HG03064 (cell line): Measurements from ENCODE around the gene SERINC4.
"Not testable (repeated sequence)": the region's sequence is repeated elsewhere in the genome, so short reads cannot be mapped to it uniquely, and the experiment has no call there.

Experiments used
- ATAC-seq: cut with Tn5 transposase; IDR thresholded peaks from one replicate; pipeline ENCODE4 v1.9.1; 2021; ENCODE audit warnings: low read depth; ENCODE audit not compliant: unreplicated experiment

The SERINC4 gene

GRCh38 chr15:43799945-43800285 lies at the start of gene SERINC4:
Gene SERINC4 (minus strand): TSS chr15:43800220. CDS start chr15:43799986, 234 bp downstream.
- no peak for ATAC-seq

- ATAC-seq = no peak
These were observed 45.4 kb upstream of the SERINC4 start for GRCh38 chr15:43845421-43845820.

GRCh38 chr15:43832485-43832884 lies 32.5 kb upstream of the SERINC4 start:
- not testable (repeated sequence) for ATAC-seq

- ATAC-seq = not testable (repeated sequence)
These were observed 31.6 kb upstream of the SERINC4 start for GRCh38 chr15:43831519-43832052.

GRCh38 chr15:43830691-43831275 lies 30.8 kb upstream of the SERINC4 start:
- not testable (repeated sequence) for ATAC-seq

DNA sequence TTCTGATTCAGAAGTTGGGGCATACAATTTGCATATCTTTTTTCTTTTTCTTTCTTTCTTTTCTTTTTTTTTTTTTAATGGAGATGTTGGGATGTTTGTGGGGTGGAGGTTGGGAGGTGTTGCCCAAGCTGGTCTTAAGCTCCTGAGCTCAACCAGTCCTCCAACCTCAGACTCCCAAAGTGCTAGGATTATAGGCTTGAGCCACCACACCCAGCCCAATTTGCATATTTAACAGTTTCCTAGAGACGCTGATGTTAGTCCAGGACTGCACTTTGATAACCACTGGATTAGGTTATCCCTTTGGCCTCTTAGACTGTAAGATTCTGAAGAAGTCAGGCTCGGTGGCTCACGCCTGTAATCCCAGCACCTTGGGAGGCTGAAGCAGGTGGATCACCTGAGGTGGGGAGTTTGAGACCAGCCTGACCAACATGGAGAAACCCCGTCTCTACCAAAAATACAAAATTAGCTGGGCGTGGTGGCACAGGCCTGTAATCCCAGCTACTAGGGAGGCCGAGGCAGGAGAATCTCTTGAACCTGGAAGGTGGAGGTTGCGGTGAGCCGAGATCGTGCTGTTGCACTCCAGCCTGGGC lies 30.0 kb upstream of the SERINC4 start:
- ATAC-seq = not testable (repeated sequence)

DNA sequence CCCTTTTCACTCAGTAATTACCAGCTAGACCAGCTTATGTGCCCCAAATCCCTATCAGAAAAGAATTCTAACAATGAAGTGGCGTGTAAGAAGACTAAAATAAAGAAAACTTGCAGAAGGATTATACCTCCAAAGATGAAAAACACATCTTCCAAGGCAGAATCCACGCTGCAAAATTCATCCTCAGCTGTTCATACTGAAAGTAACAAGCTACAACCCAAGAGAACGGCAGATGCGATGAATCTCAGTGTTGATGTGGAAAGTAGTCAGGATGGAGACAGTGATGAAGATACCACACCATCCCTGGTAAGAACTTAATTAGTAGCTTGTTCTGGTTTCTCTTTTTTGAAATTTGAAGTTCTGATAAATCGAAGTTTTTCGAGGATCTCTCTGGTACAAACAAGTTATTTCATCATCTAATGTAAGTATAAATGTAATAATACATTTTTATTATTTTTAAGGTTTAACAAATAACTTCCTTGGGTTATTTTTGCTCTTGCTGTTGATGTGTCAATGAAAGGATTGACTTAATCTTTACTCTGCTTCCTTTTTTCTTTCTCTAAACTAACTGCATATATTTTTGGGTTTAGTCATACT lies 28.1 kb upstream of the SERINC4 start:
- no peak for ATAC-seq

DNA sequence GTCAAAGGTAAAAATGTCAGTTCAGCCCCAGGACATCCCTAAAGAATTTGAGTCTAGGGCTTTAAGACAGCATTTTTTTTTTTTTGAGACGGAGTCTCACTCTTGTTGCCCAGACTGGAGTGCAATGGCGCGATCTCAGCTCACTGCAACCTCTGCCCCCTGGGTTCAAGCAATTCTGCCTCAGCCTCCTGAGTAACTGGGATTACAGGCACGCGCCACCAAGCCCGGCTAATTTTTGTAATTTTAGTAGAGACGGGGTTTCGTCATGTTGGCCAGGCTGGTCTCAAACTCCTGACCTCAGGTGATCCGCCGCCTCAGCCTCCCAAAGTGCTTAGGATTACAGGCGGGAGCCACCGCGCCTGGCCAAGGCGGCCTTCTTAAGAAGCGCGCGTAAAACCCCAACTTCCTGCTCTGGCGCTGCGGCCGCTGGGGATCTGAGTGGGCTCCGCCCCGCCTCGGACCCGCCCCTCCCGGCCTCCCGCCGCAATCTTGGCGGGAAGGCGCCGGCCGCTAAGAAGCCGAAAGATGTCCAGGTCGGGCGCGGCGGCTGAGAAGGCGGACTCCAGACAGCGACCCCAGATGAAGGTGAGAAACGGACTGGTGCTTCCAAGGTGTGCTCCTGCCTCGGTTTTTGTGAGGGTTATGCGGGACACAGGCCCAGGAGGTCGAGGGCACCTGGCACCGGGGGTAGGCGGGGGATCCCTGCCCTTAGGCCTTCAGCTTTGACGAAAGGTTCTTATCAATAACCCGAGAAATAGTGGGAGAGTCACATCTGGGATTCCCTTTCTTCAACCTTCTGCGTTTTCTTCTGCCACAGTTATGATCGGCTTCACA lies 26.7 kb upstream of the SERINC4 start, which contains the start of gene WDR76:
WDR76 (plus strand) TSS at position 495 of the 834 bp plus-strand sequence; CDS start at position 526, 31 bp downstream.
- ATAC-seq = peak; percentile 46

GRCh38 chr15:43826029-43826507 lies 26.0 kb upstream of the SERINC4 start:
- ATAC-seq = no peak

DNA sequence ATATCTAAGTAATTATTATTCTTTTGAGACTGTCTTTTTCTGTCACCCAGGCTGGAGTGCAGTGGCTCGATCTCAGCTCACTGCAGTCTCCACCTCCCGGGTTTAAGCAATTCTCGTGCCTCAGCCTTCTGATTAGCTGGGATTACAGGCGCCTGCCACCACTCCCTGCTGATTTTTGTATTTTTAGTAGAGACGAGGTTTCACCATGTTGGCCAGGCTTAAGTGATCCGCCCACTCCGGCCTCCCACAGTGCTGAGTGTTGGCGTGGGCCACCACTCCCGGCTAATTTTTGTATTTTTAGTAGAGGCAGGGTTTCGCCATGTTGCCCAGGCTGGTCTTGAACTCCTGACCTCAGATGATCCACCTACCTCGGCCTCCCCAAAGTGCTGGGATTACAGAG lies 25.3 kb upstream of the SERINC4 start:
- ATAC-seq = not testable (repeated sequence)

DNA sequence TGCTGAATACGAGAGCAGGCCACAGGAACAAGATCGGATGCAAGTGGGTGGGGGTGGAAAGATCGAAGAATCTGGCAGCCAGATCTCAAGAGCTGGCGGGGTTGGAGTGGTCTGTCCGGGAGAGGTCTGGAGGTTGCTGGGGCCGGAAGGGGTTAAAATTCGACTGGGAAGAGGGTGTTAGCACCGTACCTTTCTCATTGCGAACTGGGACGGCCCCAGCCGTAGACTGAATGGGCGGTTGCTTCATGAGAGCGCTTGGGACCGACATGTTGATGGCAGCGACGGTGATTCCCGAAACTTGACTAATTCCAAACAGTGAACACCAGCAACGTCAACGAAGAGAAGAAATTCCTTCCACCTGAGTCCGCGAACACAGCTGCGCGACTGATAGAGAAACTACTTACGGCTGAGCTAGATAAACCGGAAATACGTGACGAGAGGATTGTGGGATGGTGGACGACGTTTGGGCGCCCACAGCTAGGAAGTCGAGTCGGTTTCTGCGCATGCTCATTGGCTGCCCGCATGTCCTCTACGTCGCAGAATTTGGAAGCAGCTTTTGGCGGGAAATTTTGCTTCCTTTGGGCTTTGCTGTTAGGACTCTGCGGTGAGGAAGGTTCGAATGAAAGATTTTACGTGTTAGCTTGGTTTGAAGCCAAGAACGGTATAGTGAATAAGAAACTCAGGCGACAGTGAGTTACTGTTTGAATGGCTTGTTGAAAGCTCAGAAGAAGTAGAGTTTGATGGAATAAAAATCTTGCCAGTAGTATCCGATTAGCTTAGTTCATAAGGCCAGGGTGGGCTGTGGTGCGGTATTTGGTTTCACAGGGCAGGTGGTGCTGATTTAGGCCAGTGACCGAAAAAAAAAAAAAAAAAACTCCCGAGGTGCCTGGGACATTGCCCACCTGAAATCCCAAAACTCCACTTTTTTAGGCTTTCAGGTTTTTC lies 24.6 kb upstream of the SERINC4 start, which contains the start of gene MFAP1:
MFAP1 (minus strand) TSS at position 389 of the 945 bp plus-strand sequence; CDS start at position 268, 121 bp downstream.
- peak; percentile 60 for ATAC-seq

GRCh38 chr15:43821505-43821904 lies 21.5 kb upstream of the SERINC4 start:
- ATAC-seq = no peak

DNA sequence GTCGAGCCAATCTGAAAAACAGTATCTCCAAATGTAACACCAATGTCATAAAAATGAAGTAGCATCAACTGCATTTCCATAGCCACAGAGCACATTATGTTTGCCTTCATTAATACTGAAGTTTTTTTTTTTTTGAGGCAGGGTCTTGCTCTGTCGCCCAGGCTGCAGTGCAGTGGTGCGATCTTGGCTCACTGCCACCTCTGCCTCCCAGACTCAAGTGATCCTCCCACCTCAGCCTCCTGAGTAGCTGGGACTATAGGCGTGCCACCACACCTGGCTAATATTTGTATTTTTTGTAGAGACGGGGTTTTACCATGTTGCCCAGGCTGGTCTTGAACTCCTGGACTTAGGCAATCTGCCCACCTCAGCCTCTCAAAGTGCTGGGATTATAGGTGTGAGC lies 15.0 kb upstream of the SERINC4 start:
- not testable (repeated sequence) for ATAC-seq

GRCh38 chr15:43808960-43809678 lies 9.1 kb upstream of the SERINC4 start:
- peak; percentile 60 for ATAC-seq

- ATAC-seq = no peak
These were observed 8.5 kb upstream of the SERINC4 start for GRCh38 chr15:43808435-43808950.

DNA sequence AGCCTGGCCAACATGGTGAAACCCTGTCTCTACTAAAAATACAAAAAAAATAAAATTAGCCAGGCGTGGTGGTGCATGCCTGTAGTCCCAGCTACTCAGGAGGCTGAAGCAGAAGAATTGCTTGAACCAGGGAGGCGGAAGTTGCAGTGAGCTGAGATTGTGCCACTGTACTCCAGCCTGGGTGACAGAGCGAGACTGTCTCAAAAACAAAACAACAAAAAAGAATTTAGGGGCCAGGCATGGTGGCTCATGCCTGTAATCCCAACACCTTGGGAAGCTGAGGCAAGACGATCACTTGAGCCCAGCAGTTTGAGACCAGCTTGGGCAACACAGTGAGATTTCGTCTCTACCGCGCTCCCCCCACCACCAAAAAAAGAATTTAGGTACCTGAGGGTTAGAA lies 2.7 kb upstream of the SERINC4 start:
- ATAC-seq = not testable (repeated sequence)

- ATAC-seq = no peak
These were observed 494 bp upstream of the SERINC4 start, which contains the start of gene HYPK for GRCh38 chr15:43800286-43801141. Gene HYPK (plus strand): TSS chr15:43800599. CDS start chr15:43800623, 24 bp downstream.
